ENCODE measurements around the gene RENBP. TPM values are rescaled to one million over a fixed set of nuclear protein-coding genes. Genes with fewer than 3 reads are reported as not detected.

Gene RENBP
- total and polyA plus RNA-seq, 8 donors = 0.43 to 7.5 (median 2.4) TPM

GRCh38 chrX:153887385-153887784, 57.1 kb downstream of the RENBP start:
- ATAC-seq = no peak
- DNase-seq = no peak
- Histone ChIP-seq H3K27ac (no peak overlapping the region), H3K9me3 (no peaks in the 10 kb centered on the region), H3K36me3 (no peaks in the 10 kb centered on the region), H3K4me1 (no peaks in the 10 kb centered on the region), H3K4me3 (no peak overlapping the region), H3K27me3 (peaks cover 0 to 32% (median 14%) of the 10 kb centered on the region in 4 donors)
- no peak for FAIRE-seq
- TF ChIP-seq, protein P1, sequence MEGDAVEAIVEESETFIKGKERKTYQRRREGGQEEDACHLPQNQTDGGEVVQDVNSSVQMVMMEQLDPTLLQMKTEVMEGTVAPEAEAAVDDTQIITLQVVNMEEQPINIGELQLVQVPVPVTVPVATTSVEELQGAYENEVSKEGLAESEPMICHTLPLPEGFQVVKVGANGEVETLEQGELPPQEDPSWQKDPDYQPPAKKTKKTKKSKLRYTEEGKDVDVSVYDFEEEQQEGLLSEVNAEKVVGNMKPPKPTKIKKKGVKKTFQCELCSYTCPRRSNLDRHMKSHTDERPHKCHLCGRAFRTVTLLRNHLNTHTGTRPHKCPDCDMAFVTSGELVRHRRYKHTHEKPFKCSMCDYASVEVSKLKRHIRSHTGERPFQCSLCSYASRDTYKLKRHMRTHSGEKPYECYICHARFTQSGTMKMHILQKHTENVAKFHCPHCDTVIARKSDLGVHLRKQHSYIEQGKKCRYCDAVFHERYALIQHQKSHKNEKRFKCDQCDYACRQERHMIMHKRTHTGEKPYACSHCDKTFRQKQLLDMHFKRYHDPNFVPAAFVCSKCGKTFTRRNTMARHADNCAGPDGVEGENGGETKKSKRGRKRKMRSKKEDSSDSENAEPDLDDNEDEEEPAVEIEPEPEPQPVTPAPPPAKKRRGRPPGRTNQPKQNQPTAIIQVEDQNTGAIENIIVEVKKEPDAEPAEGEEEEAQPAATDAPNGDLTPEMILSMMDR (IDR thresholded peaks at IDR 0.05) = no peak
- 62 to 67% methylated on average over 8 of the region's 8 CpGs for WGBS, 2 donors
- intact Hi-C loops (cut with DNase I) = no loop called here

- Histone ChIP-seq H3K4me3 (no peak overlapping the region), H3K27me3 (peaks cover 0 to 37% (median 14%) of the 10 kb centered on the region in 4 donors), H3K9me3 (no peaks in the 10 kb centered on the region), H3K27ac (no peak overlapping the region), H3K36me3 (no peaks in the 10 kb centered on the region), H3K4me1 (no peaks in the 10 kb centered on the region)
- TF ChIP-seq, protein P1 (IDR thresholded peaks at IDR 0.05) = no peak
- ATAC-seq (no peak), FAIRE-seq (no peak), DNase-seq (peak in 2 of 6 donors; percentile 52 to 56)
- intact Hi-C loops (cut with DNase I) = no loop called here
- 45 to 51% methylated on average over 13 of the region's 13 CpGs for WGBS, 2 donors
These were observed 57.5 kb downstream of the RENBP start for GRCh38 chrX:153886915-153887314.

GRCh38 chrX:153885968-153886903, 58.2 kb downstream of the RENBP start, which contains the start of gene L1CAM:
Gene L1CAM, minus strand, starts transcription at chrX:153886173. Its CDS starts 10,337 bp downstream, at chrX:153875836.
- intact Hi-C loops (cut with DNase I) = no loop called here
- Histone ChIP-seq H3K4me3 (peak within 1 kb of the TSS in 1 of 4 donors; percentile 25), H3K27ac (no peak within 1 kb of the TSS), H3K36me3 (no peaks in the 10 kb centered on the region), H3K9me3 (no peaks in the 10 kb centered on the region), H3K4me1 (no peaks in the 10 kb centered on the region), H3K27me3 (peaks cover 0 to 44% (median 14%) of the 10 kb centered on the region in 4 donors)
- TF ChIP-seq, protein P1 (IDR thresholded peaks at IDR 0.05) = no peak
- FAIRE-seq (no peak), ATAC-seq (peak; percentile 25 to 60 (median 54)), DNase-seq (peak in 2 of 6 donors; percentile 61 to 69)
- 5 to 21% methylated on average over 31 to 85 of the region's 94 CpGs for WGBS, 2 donors

Small RNA genes lying within 50 kb of the gene (microRNA-seq; reads per million reads assigned to microRNA genes)
- gene MIR3202-1 (0 reads per million in 2 donors), gene MIR3202-2 (0 reads per million in 2 donors)

Other genes with a start within 250 kb of the RENBP start
- 100 to 1,000 TPM in 2 of 6 donors, 10 to 100 TPM in 4; 72.2 to 118 (median 88.4) TPM for gene BCAP31, start 220.3 kb downstream of the RENBP start, total RNA-seq
- gene BCAP31, start 220.3 kb downstream of the RENBP start, polyA plus RNA-seq = 10 to 100 TPM; 66.3 to 90.1 TPM
- gene ABCD1, start 219.8 kb downstream of the RENBP start, total RNA-seq = 10 to 100 TPM in 3 of 6 donors, 1 to 10 TPM in 3; 5.8 to 13.2 (median 9.8) TPM
- gene ABCD1, start 219.8 kb downstream of the RENBP start, polyA plus RNA-seq = 10 to 100 TPM in 1 of 2 donors, 1 to 10 TPM in 1; 6.7 to 11.9 TPM
- gene PLXNB3, start 180.4 kb downstream of the RENBP start, total RNA-seq = 1 to 10 TPM; 4.0 to 9.0 (median 5.2) TPM
- gene PLXNB3, start 180.4 kb downstream of the RENBP start, polyA plus RNA-seq = 10 to 100 TPM; 22.9 to 28.6 TPM
- under 1 TPM in 5 of 6 donors, not detected in 1; 0.12 to 0.38 (median 0.20) TPM for gene SRPK3, start 163.6 kb downstream of the RENBP start, total RNA-seq
- 1 to 10 TPM; 1.0 to 1.5 TPM for gene SRPK3, start 163.6 kb downstream of the RENBP start, polyA plus RNA-seq
- gene IDH3G, start 150.3 kb downstream of the RENBP start, total RNA-seq = 10 to 100 TPM; 15.8 to 29.9 (median 23.0) TPM
- gene IDH3G, start 150.3 kb downstream of the RENBP start, polyA plus RNA-seq = 10 to 100 TPM; 47.2 to 48.4 TPM
- 100 to 1,000 TPM; 368 to 471 (median 392) TPM for gene SSR4, start 150.0 kb downstream of the RENBP start, total RNA-seq
- gene SSR4, start 150.0 kb downstream of the RENBP start, polyA plus RNA-seq = 100 to 1,000 TPM; 749 to 925 TPM
- gene PDZD4, start 114.1 kb downstream of the RENBP start, total RNA-seq = 1 to 10 TPM in 2 of 6 donors, under 1 TPM in 4; 0.79 to 2.4 (median 0.92) TPM
- gene PDZD4, start 114.1 kb downstream of the RENBP start, polyA plus RNA-seq = 10 to 100 TPM in 1 of 2 donors, 1 to 10 TPM in 1; 8.4 to 15.2 TPM
- 1 to 10 TPM in 4 of 6 donors, under 1 TPM in 2; 0.97 to 1.6 (median 1.2) TPM for gene L1CAM, start 58.5 kb downstream of the RENBP start, total RNA-seq
- gene L1CAM, start 58.5 kb downstream of the RENBP start, polyA plus RNA-seq = 1 to 10 TPM in 1 of 2 donors, under 1 TPM in 1; 0.84 to 3.9 TPM
- gene AVPR2, start 40.0 kb downstream of the RENBP start, total RNA-seq = under 1 TPM; 0.12 to 0.58 (median 0.31) TPM
- gene AVPR2, start 40.0 kb downstream of the RENBP start, polyA plus RNA-seq = 1 to 10 TPM; 1.3 TPM
- gene ARHGAP4, start 18.4 kb downstream of the RENBP start, total RNA-seq = 10 to 100 TPM in 3 of 6 donors, 1 to 10 TPM in 3; 1.9 to 18.9 (median 8.9) TPM
- gene ARHGAP4, start 18.4 kb downstream of the RENBP start, polyA plus RNA-seq = 10 to 100 TPM; 44.7 to 71.7 TPM
- gene NAA10, start 9.6 kb downstream of the RENBP start, total RNA-seq = 10 to 100 TPM; 24.5 to 49.0 (median 40.3) TPM
- 100 to 1,000 TPM in 1 of 2 donors, 10 to 100 TPM in 1; 95.1 to 115 TPM for gene NAA10, start 9.6 kb downstream of the RENBP start, polyA plus RNA-seq
- gene HCFC1, start 27.2 kb upstream of the RENBP start, total RNA-seq = 10 to 100 TPM; 10.4 to 28.4 (median 17.0) TPM
- gene HCFC1, start 27.2 kb upstream of the RENBP start, polyA plus RNA-seq = 10 to 100 TPM; 15.7 to 17.1 TPM
- gene TMEM187, start 28.1 kb upstream of the RENBP start, total RNA-seq = 10 to 100 TPM in 2 of 6 donors, 1 to 10 TPM in 4; 5.7 to 12.4 (median 9.1) TPM
- 1 to 10 TPM; 5.2 to 7.8 TPM for gene TMEM187, start 28.1 kb upstream of the RENBP start, polyA plus RNA-seq
- 100 to 1,000 TPM in 1 of 6 donors, 10 to 100 TPM in 5; 44.5 to 103 (median 64.6) TPM for gene IRAK1, start 75.3 kb upstream of the RENBP start, total RNA-seq
- gene IRAK1, start 75.3 kb upstream of the RENBP start, polyA plus RNA-seq = 10 to 100 TPM; 35.8 to 48.9 TPM
- gene MECP2, start 153.1 kb upstream of the RENBP start, total RNA-seq = 10 to 100 TPM; 21.3 to 30.8 (median 23.6) TPM
- 10 to 100 TPM; 17.7 to 19.5 TPM for gene MECP2, start 153.1 kb upstream of the RENBP start, polyA plus RNA-seq
- gene OPN1LW, start 199.6 kb upstream of the RENBP start, total RNA-seq = not detected
- gene OPN1LW, start 199.6 kb upstream of the RENBP start, polyA plus RNA-seq = not detected
- not detected for gene OPN1MW, start 238.0 kb upstream of the RENBP start, total RNA-seq
- not detected for gene OPN1MW, start 238.0 kb upstream of the RENBP start, polyA plus RNA-seq

Measured in pancreas (tissue), 10 donors.